Activated CD4-positive, alpha-beta T cell treated with anti-CD3 and anti-CD28 coated beads, Interleukin-2, amount 10 ng/mL, durations not matched to agents 24 days and 14 days (primary cell): Measurements from ENCODE around the gene KCTD15. TPM values are rescaled to one million over a fixed set of nuclear protein-coding genes. Genes with fewer than 3 reads are reported as not detected.

ENCODE experiments used
- DNase-seq: peaks from one replicate; pipeline ENCODE4 v3.0.0; 2022
- H3K27ac Mint-ChIP-seq: one replicate; pipeline ENCODE4 v1.8.0; 2022; ENCODE audit warnings: mild to moderate bottlenecking, mixed read lengths
- H3K27me3 Mint-ChIP-seq: one replicate; pipeline ENCODE4 v1.8.0; 2022; ENCODE audit warnings: mixed read lengths
- H3K36me3 Mint-ChIP-seq: one replicate; pipeline ENCODE4 v1.8.0; 2022; ENCODE audit warnings: low read depth, mild to moderate bottlenecking, mixed read lengths
- H3K4me1 Mint-ChIP-seq: one replicate; pipeline ENCODE4 v1.8.0; 2021; ENCODE audit warnings: mixed read lengths
- H3K4me3 Mint-ChIP-seq: one replicate; pipeline ENCODE4 v1.8.0; 2022; ENCODE audit warnings: mild to moderate bottlenecking, moderate library complexity, mixed read lengths
- H3K9me3 Mint-ChIP-seq: one replicate; pipeline ENCODE4 v1.8.0; 2021; ENCODE audit warnings: mixed read lengths
- intact Hi-C: fragments of 100-400 bp; cut with micrococcal nuclease; formaldehyde crosslinking; loops from one replicate; pipeline ENCODE4 v1.15.1; 2023
- total RNA-seq: library from RNA; stranded (reverse); gene quantifications from 2 replicates; pipeline ENCODE4 v1.2.3, GENCODE V29; 2022

The KCTD15 gene
- total RNA-seq, 1 donor from 2014 or later = 12.1 TPM

GRCh38 chr19:33777351-33777750, 19.3 kb upstream of the KCTD15 start:
- intact Hi-C loops = loop anchor here (5.0 kb wide), 2 partner anchors 220 to 370 kb away; no protein-coding TSS in a partner anchor
- H3K27me3 Mint-ChIP-seq = peaks cover 12% of the 10 kb centered on the region
- H3K9me3 Mint-ChIP-seq = no peaks in the 10 kb centered on the region
- H3K4me3 Mint-ChIP-seq = no peak overlapping the region
- no peak overlapping the region for H3K27ac Mint-ChIP-seq
- DNase-seq = no peak
- peaks cover 10% of the 10 kb centered on the region for H3K4me1 Mint-ChIP-seq
- no peaks in the 10 kb centered on the region for H3K36me3 Mint-ChIP-seq

GRCh38 chr19:33777753-33778088, 18.9 kb upstream of the KCTD15 start:
- H3K27ac Mint-ChIP-seq = no peak overlapping the region
- peaks cover 12% of the 10 kb centered on the region for H3K27me3 Mint-ChIP-seq
- intact Hi-C loops = loop anchor here (1.0 to 5.0 kb wide), 4 partner anchors 19 to 370 kb away; partner anchors contain the start of gene KCTD15
- no peak for DNase-seq
- peaks cover 10% of the 10 kb centered on the region for H3K4me1 Mint-ChIP-seq
- no peak overlapping the region for H3K4me3 Mint-ChIP-seq
- H3K36me3 Mint-ChIP-seq = no peaks in the 10 kb centered on the region
- no peaks in the 10 kb centered on the region for H3K9me3 Mint-ChIP-seq

- Mint-ChIP-seq H3K36me3 (no peaks in the 10 kb centered on the region), H3K27ac (no peak overlapping the region), H3K4me3 (peak overlapping the region; percentile 2), H3K27me3 (peaks cover 12% of the 10 kb centered on the region), H3K9me3 (no peaks in the 10 kb centered on the region), H3K4me1 (peaks cover 10% of the 10 kb centered on the region)
- peak; percentile 96 for DNase-seq
- intact Hi-C loops = loop anchor here (1.0 to 5.0 kb wide), 4 partner anchors 18 to 369 kb away; partner anchors contain the start of gene KCTD15
Measured at GRCh38 chr19:33778089-33778791, 18.4 kb upstream of the KCTD15 start.

GRCh38 chr19:33779849-33780248, 16.8 kb upstream of the KCTD15 start:
- H3K36me3 Mint-ChIP-seq = no peaks in the 10 kb centered on the region
- H3K4me1 Mint-ChIP-seq = peaks cover 11% of the 10 kb centered on the region

GRCh38 chr19:33780251-33780650, 16.4 kb upstream of the KCTD15 start:
- no peaks in the 10 kb centered on the region for H3K9me3 Mint-ChIP-seq
- H3K36me3 Mint-ChIP-seq = no peaks in the 10 kb centered on the region
- DNase-seq = no peak
- H3K4me1 Mint-ChIP-seq = peaks cover 15% of the 10 kb centered on the region
- intact Hi-C loops = no loop called here
- H3K4me3 Mint-ChIP-seq = no peak overlapping the region
- peaks cover 12% of the 10 kb centered on the region for H3K27me3 Mint-ChIP-seq
- no peak overlapping the region for H3K27ac Mint-ChIP-seq

More at GRCh38 chr19:33779849-33780248, 16.8 kb upstream of the KCTD15 start:
- DNase-seq = no peak
- no peak overlapping the region for H3K27ac Mint-ChIP-seq
- H3K9me3 Mint-ChIP-seq = no peaks in the 10 kb centered on the region
- H3K4me3 Mint-ChIP-seq = no peak overlapping the region
- peaks cover 12% of the 10 kb centered on the region for H3K27me3 Mint-ChIP-seq
- intact Hi-C loops = loop anchor here (2.0 to 5.0 kb wide), 3 partner anchors 217 to 367 kb away; no protein-coding TSS in a partner anchor

GRCh38 chr19:33780746-33781145, 15.9 kb upstream of the KCTD15 start:
- Mint-ChIP-seq H3K9me3 (no peaks in the 10 kb centered on the region), H3K4me3 (no peak overlapping the region), H3K36me3 (no peaks in the 10 kb centered on the region), H3K27ac (no peak overlapping the region), H3K4me1 (peaks cover 16% of the 10 kb centered on the region), H3K27me3 (peaks cover 12% of the 10 kb centered on the region)
- intact Hi-C loops = no loop called here
- no peak for DNase-seq

GRCh38 chr19:33781415-33781935, 15.2 kb upstream of the KCTD15 start:
- peaks cover 16% of the 10 kb centered on the region for H3K27me3 Mint-ChIP-seq

GRCh38 chr19:33781996-33782395, 14.7 kb upstream of the KCTD15 start:
- Mint-ChIP-seq H3K9me3 (no peaks in the 10 kb centered on the region), H3K36me3 (no peaks in the 10 kb centered on the region), H3K27ac (no peak overlapping the region), H3K4me1 (peaks cover 16% of the 10 kb centered on the region), H3K27me3 (peaks cover 16% of the 10 kb centered on the region), H3K4me3 (no peak overlapping the region)
- no peak for DNase-seq
- intact Hi-C loops = no loop called here

More at GRCh38 chr19:33781415-33781935, 15.2 kb upstream of the KCTD15 start:
- Mint-ChIP-seq H3K4me1 (peaks cover 16% of the 10 kb centered on the region), H3K4me3 (no peak overlapping the region), H3K27ac (no peak overlapping the region), H3K9me3 (no peaks in the 10 kb centered on the region), H3K36me3 (no peaks in the 10 kb centered on the region)
- no peak for DNase-seq
- intact Hi-C loops = no loop called here

- H3K27me3 Mint-ChIP-seq = peaks cover 17% of the 10 kb centered on the region
- intact Hi-C loops = no loop called here
- no peak overlapping the region for H3K27ac Mint-ChIP-seq
Measured at GRCh38 chr19:33784432-33784831, 12.2 kb upstream of the KCTD15 start.

GRCh38 chr19:33785795-33786194, 10.9 kb upstream of the KCTD15 start:
- DNase-seq = no peak
- Mint-ChIP-seq H3K27ac (no peak overlapping the region), H3K4me3 (no peak overlapping the region), H3K4me1 (peaks cover 12% of the 10 kb centered on the region), H3K36me3 (no peaks in the 10 kb centered on the region), H3K27me3 (peaks cover 17% of the 10 kb centered on the region), H3K9me3 (no peaks in the 10 kb centered on the region)
- intact Hi-C loops = no loop called here

More at GRCh38 chr19:33784432-33784831, 12.2 kb upstream of the KCTD15 start:
- Mint-ChIP-seq H3K4me1 (peaks cover 12% of the 10 kb centered on the region), H3K4me3 (no peak overlapping the region), H3K36me3 (no peaks in the 10 kb centered on the region), H3K9me3 (no peaks in the 10 kb centered on the region)
- no peak for DNase-seq

- intact Hi-C loops = no loop called here
- Mint-ChIP-seq H3K4me3 (no peak overlapping the region), H3K9me3 (no peaks in the 10 kb centered on the region), H3K27me3 (peaks cover 26% of the 10 kb centered on the region), H3K4me1 (peaks cover 12% of the 10 kb centered on the region), H3K27ac (no peak overlapping the region), H3K36me3 (no peaks in the 10 kb centered on the region)
- no peak for DNase-seq
Measured at GRCh38 chr19:33788676-33789075, 8.0 kb upstream of the KCTD15 start.

- Mint-ChIP-seq H3K27me3 (peaks cover 28% of the 10 kb centered on the region), H3K4me1 (peaks cover 12% of the 10 kb centered on the region), H3K27ac (no peak overlapping the region), H3K4me3 (no peak overlapping the region), H3K36me3 (no peaks in the 10 kb centered on the region), H3K9me3 (no peaks in the 10 kb centered on the region)
- intact Hi-C loops = no loop called here
- DNase-seq = no peak
Measured at GRCh38 chr19:33789344-33789743, 7.3 kb upstream of the KCTD15 start.

GRCh38 chr19:33794683-33795369, 1.8 kb upstream of the KCTD15 start:
- DNase-seq = no peak
- Mint-ChIP-seq H3K27ac (peak overlapping the region; percentile 53), H3K4me1 (peaks cover 1% of the 10 kb centered on the region), H3K27me3 (peaks cover 35% of the 10 kb centered on the region), H3K4me3 (peak overlapping the region; percentile 79), H3K9me3 (no peaks in the 10 kb centered on the region), H3K36me3 (no peaks in the 10 kb centered on the region)
- intact Hi-C loops = loop anchor here (5.0 kb wide), 3 partner anchors 377 to 1118 kb away; partner anchors contain the start of genes ANKRD27, LSM14A and RGS9BP
